GM23338 (cell line): Measurements from ENCODE around the gene KSR2. TPM values are rescaled to one million over a fixed set of nuclear protein-coding genes. Genes with fewer than 3 reads are reported as not detected.

Experiments used
- ATAC-seq: fragments of 200-7000 bp; cut with Tn5 transposase; 3 replicates; pipeline ENCODE4 v1.9.1; 2020
- DNase-seq: peaks from one replicate; pipeline ENCODE4 v3.0.0-alpha.2; 2015; ENCODE audit warnings: low spot score
- H2AFZ ChIP-seq: fragments of 200-600 bp; sonication (generic); 2 replicates; pipeline ENCODE4 v1.8.0; 2016; ENCODE audit warnings: antibody characterized with exemption, mild to moderate bottlenecking, moderate library complexity
- H3F3A ChIP-seq: fragments of 200-600 bp; sonication (generic); replicated peaks from 2 replicates; pipeline ENCODE4 v1.8.0; 2017; ENCODE audit warnings: antibody characterized with exemption, mixed run types, low read depth
- H3K27ac ChIP-seq: fragments of 200-600 bp; sonication (generic); 2 replicates; pipeline ENCODE4 v1.6.1; 2016; ENCODE audit warnings: low read depth
- H3K27me3 ChIP-seq: fragments of 200-600 bp; sonication (generic); 2 replicates; pipeline ENCODE4 v1.8.0; 2016; ENCODE audit warnings: mild to moderate bottlenecking, mixed run types, moderate library complexity; ENCODE audit not compliant: insufficient read depth
- H3K36me3 ChIP-seq: fragments of 200-600 bp; sonication (generic); 2 replicates; pipeline ENCODE4 v1.8.0; 2016; ENCODE audit warnings: mild to moderate bottlenecking; ENCODE audit not compliant: insufficient read depth
- H3K4me1 ChIP-seq: fragments of 200-600 bp; sonication (generic); 2 replicates; pipeline ENCODE4 v1.8.0; 2016; ENCODE audit warnings: mild to moderate bottlenecking, moderate library complexity; ENCODE audit not compliant: insufficient read depth
- H3K4me2 ChIP-seq: fragments of 200-600 bp; sonication (generic); 2 replicates; pipeline ENCODE4 v1.7.1; 2017; ENCODE audit warnings: mixed run types
- H3K4me3 ChIP-seq: fragments of 200-600 bp; sonication (generic); 2 replicates; pipeline ENCODE4 v1.6.1; 2016; ENCODE audit warnings: mixed run types
- H3K79me2 ChIP-seq: fragments of 200-600 bp; sonication (generic); replicated peaks from 2 replicates; pipeline ENCODE4 v1.8.0; 2017; ENCODE audit warnings: mild to moderate bottlenecking; ENCODE audit not compliant: insufficient read depth
- H3K9me2 ChIP-seq: fragments of 200-600 bp; sonication (generic); 2 replicates; pipeline ENCODE4 v1.8.0; 2017; ENCODE audit not compliant: insufficient read depth
- H4K20me1 ChIP-seq: fragments of 200-600 bp; sonication (generic); replicated peaks from 2 replicates; pipeline ENCODE4 v1.8.0; 2017; ENCODE audit warnings: mild to moderate bottlenecking; ENCODE audit not compliant: insufficient read depth
- H3K27ac Mint-ChIP-seq: 2 replicates; pipeline ENCODE4 v1.8.0; 2020; ENCODE audit warnings: inconsistent platforms, mild to moderate bottlenecking, moderate library complexity, mixed read lengths
- H3K27me3 Mint-ChIP-seq: 3 replicates; pipeline ENCODE4 v1.8.0; 2022; ENCODE audit warnings: low read depth, mild to moderate bottlenecking, moderate library complexity, mixed read lengths, inconsistent platforms; ENCODE audit not compliant: insufficient read depth, poor library complexity
- H3K36me3 Mint-ChIP-seq: 3 replicates; pipeline ENCODE4 v1.8.0; 2021; ENCODE audit warnings: low read depth, mild to moderate bottlenecking, inconsistent platforms, moderate library complexity, mixed read lengths
- H3K4me1 Mint-ChIP-seq: 3 replicates; pipeline ENCODE4 v1.8.0; 2020; ENCODE audit warnings: mild to moderate bottlenecking, inconsistent platforms, mixed read lengths
- H3K4me3 Mint-ChIP-seq: 3 replicates; pipeline ENCODE4 v1.8.0; 2021; ENCODE audit warnings: moderate library complexity, mild to moderate bottlenecking, inconsistent platforms, mixed read lengths
- H3K9me3 Mint-ChIP-seq: 3 replicates; pipeline ENCODE4 v1.8.0; 2020; ENCODE audit warnings: moderate library complexity, mild to moderate bottlenecking, inconsistent platforms, mixed read lengths
- CREB1 ChIP-seq: fragments of 250-450 bp; sonication (Bioruptor Pico); IDR thresholded peaks from 2 replicates; pipeline ENCODE4 v1.5.0; 2020; ENCODE audit warnings: low read depth, mild to moderate bottlenecking, moderate library complexity
- CTCF ChIP-seq, 2 experiments: fragments of 200-600 bp in 1 of 2; sonication (generic) in 1 of 2; conservative IDR thresholded peaks; 2 replicates each; pipeline versions ENCODE4 v1.5.1 to v1.6.1; 2016 to 2017; ENCODE audit warnings: antibody characterized with exemption in 2 of 2, low read depth in 2 of 2, mild to moderate bottlenecking in 2 of 2, moderate library complexity in 1 of 2
- ETS1 ChIP-seq: IDR thresholded peaks from 2 replicates; pipeline ENCODE4 v1.6.1; 2016; ENCODE audit warnings: antibody characterized with exemption
- EZH2 ChIP-seq: fragments of 200-600 bp; sonication (generic); IDR thresholded peaks from one replicate; pipeline ENCODE4 v1.8.0; 2017; ENCODE audit warnings: antibody characterized with exemption, mild to moderate bottlenecking, low read depth; ENCODE audit not compliant: unreplicated experiment
- EZH2phosphoT487 ChIP-seq: fragments of 200-600 bp; sonication (generic); IDR thresholded peaks from one replicate; pipeline ENCODE4 v1.8.1; 2018; ENCODE audit warnings: antibody characterized with exemption; ENCODE audit not compliant: unreplicated experiment
- JUNB ChIP-seq: IDR thresholded peaks from one replicate; pipeline ENCODE4 v1.6.1; 2016; ENCODE audit warnings: antibody characterized with exemption; ENCODE audit not compliant: unreplicated experiment
- NANOG ChIP-seq: IDR thresholded peaks from 2 replicates; pipeline ENCODE4 v1.6.1; 2016; ENCODE audit warnings: antibody characterized with exemption, borderline replicate concordance
- POLR2AphosphoS5 ChIP-seq: IDR thresholded peaks from 2 replicates; pipeline ENCODE4 v1.6.1; 2016; ENCODE audit warnings: antibody characterized with exemption, low read depth
- REST ChIP-seq: IDR thresholded peaks from one replicate; pipeline ENCODE4 v1.6.1; 2018; ENCODE audit warnings: antibody characterized with exemption; ENCODE audit not compliant: unreplicated experiment
- STAT1 ChIP-seq: IDR thresholded peaks from one replicate; pipeline ENCODE4 v1.6.1; 2016; ENCODE audit warnings: antibody characterized with exemption; ENCODE audit not compliant: unreplicated experiment
- ZNF114 ChIP-seq: fragments of 250-450 bp; sonication (Bioruptor Pico); IDR thresholded peaks from 2 replicates; pipeline ENCODE4 v1.5.0; 2020; ENCODE audit warnings: mild to moderate bottlenecking, moderate library complexity
- ZNF331 ChIP-seq: fragments of 250-450 bp; sonication (Bioruptor Pico); IDR thresholded peaks from 2 replicates; pipeline ENCODE4 v1.5.0; 2020; ENCODE audit warnings: low read depth, mild to moderate bottlenecking, moderate library complexity
- ZNF462 ChIP-seq: fragments of 250-450 bp; sonication (Bioruptor Pico); IDR thresholded peaks from 2 replicates; pipeline ENCODE4 v1.5.0; 2020; ENCODE audit warnings: mild to moderate bottlenecking, moderate library complexity
- polyA plus RNA-seq: library from polyadenylated mRNA; unstranded; fragments of >200 nt; fragmentation: Nextera tagmentation; extraction: Ambion mirVana; gene quantifications from 2 replicates; pipeline ENCODE4 v1.2.1, GENCODE V29; 2016
- total RNA-seq: library from RNA; depleted of rRNA; stranded (reverse); fragments of >200 nt; shearing (Covaris generic); gene quantifications from 2 replicates; pipeline ENCODE4 v1.2.3, GENCODE V29; 2014

KSR2 gene
- total and polyA plus RNA-seq, 2 experiments from 2014 or later = 1.1 to 2.7 TPM

- Histone ChIP-seq H2AFZ (no peak overlapping the region), H3K9me2 (no peaks in the 10 kb centered on the region), H3F3A (no peaks in the 10 kb centered on the region), H3K4me2 (no peak overlapping the region), H4K20me1 (no peaks in the 10 kb centered on the region), H3K79me2 (no peaks in the 10 kb centered on the region), H3K4me1 (no peaks in the 10 kb centered on the region), H3K36me3 (no peaks in the 10 kb centered on the region), H3K27ac (no peak overlapping the region), H3K4me3 (no peak overlapping the region), H3K27me3 (no peaks in the 10 kb centered on the region)
- no peaks in the 10 kb centered on the region for H3K9me3 Mint-ChIP-seq
- no peaks in the 10 kb centered on the region for H3K36me3 Mint-ChIP-seq
- no peaks in the 10 kb centered on the region for H3K4me1 Mint-ChIP-seq
- H3K27ac Mint-ChIP-seq = no peak overlapping the region
- no peak for TF ChIP-seq POLR2AphosphoS5
- TF ChIP-seq ZNF462 = no peak
- no peak for TF ChIP-seq STAT1
- no peak for TF ChIP-seq CTCF (conservative IDR thresholded peaks at IDR 0.05; ENCODE audit: low read depth in 2 of 2)
- TF ChIP-seq EZH2phosphoT487 = no peak
- TF ChIP-seq CREB1 (CRISPR knock-in tag) = no peak
- TF ChIP-seq NANOG = no peak
- TF ChIP-seq ETS1 = no peak
- no peak for TF ChIP-seq EZH2
- TF ChIP-seq JUNB = no peak
- TF ChIP-seq REST = no peak
- TF ChIP-seq ZNF114 (CRISPR knock-in tag) = no peak
- TF ChIP-seq ZNF331 (CRISPR knock-in tag) = no peak
- ATAC-seq (no peak), DNase-seq (no peak)
- H3K27me3 Mint-ChIP-seq = no peaks in the 10 kb centered on the region
- H3K4me3 Mint-ChIP-seq = no peak overlapping the region
These were observed 193.6 kb downstream of the KSR2 start for GRCh38 chr12:117774941-117775775.
